ENCODE measurements around the gene PXT1. TPM values are rescaled to one million over a fixed set of nuclear protein-coding genes. Genes with fewer than 3 reads are reported as not detected.

Gene PXT1
- total and polyA plus RNA-seq, 9 of the 15 experiments (the other 6 are each of a cell fraction or from before 2014, with no cell fraction given) = 0.09 to 0.11 (median 0.10) TPM; not detected in 5

DNA sequence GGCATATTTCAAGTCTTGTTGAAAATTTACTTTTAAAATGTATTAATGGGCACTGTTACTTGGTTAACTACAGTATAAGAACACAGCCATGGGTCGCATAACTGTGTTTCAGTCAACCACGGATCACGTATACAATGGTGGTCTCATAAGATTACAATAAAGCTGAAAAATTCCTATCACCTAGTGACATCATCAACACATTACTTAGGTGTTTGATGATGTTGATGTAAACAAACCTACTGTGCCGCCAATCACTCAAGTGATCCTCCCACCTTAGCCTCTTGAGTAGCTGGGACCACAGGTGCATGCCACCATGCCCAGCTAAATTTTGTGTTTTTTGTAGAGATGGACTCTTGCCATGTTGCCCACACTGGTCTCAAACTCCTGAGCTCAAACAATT, 38.5 kb downstream of the PXT1 start:
- Histone ChIP-seq H3K9me1 (ENCODE audit: control insufficient read depth, insufficient read depth, low read length) (no peaks in the 10 kb centered on the region), H2AFZ (ENCODE audit: low read depth, low read length) (no peak overlapping the region), H4K20me1 (replicated peaks; ENCODE audit: control insufficient read depth, insufficient read depth, low read length) (no peaks in the 10 kb centered on the region), H3K4me3 (no peak overlapping the region), H3K9me3 (replicated peaks; ENCODE audit: control insufficient read depth, insufficient read depth, low read depth, low read length) (no peaks in the 10 kb centered on the region), H3K4me2 (ENCODE audit: insufficient read depth, low read length) (no peak overlapping the region), H3K9ac (ENCODE audit: insufficient read depth in 1 of 2, low read depth in 2 of 2, low read length in 2 of 2) (no peak overlapping the region), H3K27ac (ENCODE audit: extremely low read depth, low read depth, low read length) (no peak overlapping the region), H3K27me3 (ENCODE audit: control insufficient read depth in 2 of 2, insufficient read depth in 2 of 2, low read length in 2 of 2) (peaks cover 11 to 25% of the 10 kb centered on the region in 2 experiments; a peak in 4 of 5 replicates), H3K36me3 (ENCODE audit: control insufficient read depth, insufficient read depth, low read length) (no peaks in the 10 kb centered on the region), H3K4me1 (replicated peaks in 1 of 2; ENCODE audit: control insufficient read depth in 2 of 2, insufficient read depth in 2 of 2, low read length in 2 of 2) (no peaks in the 10 kb centered on the region), H3K79me2 (ENCODE audit: control insufficient read depth, insufficient read depth, low read length) (no peaks in the 10 kb centered on the region)
- TF ChIP-seq HDGF (IDR thresholded peaks at IDR 0.05) (no peak), ZNF586 (CRISPR knock-in tag; conservative IDR thresholded peaks at IDR 0.05) (no peak), ELF1 (tag; IDR thresholded peaks at IDR 0.05) (no peak), TBL1XR1 (IDR thresholded peaks at IDR 0.05; ENCODE audit: low read length in 2 of 2) (no peak), TAF9B (IDR thresholded peaks at IDR 0.05; ENCODE audit: partially characterized antibody) (no peak)
- TF ChIP-seq, protein P1, sequence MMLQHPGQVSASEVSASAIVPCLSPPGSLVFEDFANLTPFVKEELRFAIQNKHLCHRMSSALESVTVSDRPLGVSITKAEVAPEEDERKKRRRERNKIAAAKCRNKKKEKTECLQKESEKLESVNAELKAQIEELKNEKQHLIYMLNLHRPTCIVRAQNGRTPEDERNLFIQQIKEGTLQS (IDR thresholded peaks at IDR 0.05) = 0 out of 2 replicates have a peak, but pooled peaks have one; percentile 20
- TF ChIP-seq, protein P1 (CRISPR knock-in tag; conservative IDR thresholded peaks at IDR 0.05) = no peak
- TF ChIP-seq, protein P2, sequence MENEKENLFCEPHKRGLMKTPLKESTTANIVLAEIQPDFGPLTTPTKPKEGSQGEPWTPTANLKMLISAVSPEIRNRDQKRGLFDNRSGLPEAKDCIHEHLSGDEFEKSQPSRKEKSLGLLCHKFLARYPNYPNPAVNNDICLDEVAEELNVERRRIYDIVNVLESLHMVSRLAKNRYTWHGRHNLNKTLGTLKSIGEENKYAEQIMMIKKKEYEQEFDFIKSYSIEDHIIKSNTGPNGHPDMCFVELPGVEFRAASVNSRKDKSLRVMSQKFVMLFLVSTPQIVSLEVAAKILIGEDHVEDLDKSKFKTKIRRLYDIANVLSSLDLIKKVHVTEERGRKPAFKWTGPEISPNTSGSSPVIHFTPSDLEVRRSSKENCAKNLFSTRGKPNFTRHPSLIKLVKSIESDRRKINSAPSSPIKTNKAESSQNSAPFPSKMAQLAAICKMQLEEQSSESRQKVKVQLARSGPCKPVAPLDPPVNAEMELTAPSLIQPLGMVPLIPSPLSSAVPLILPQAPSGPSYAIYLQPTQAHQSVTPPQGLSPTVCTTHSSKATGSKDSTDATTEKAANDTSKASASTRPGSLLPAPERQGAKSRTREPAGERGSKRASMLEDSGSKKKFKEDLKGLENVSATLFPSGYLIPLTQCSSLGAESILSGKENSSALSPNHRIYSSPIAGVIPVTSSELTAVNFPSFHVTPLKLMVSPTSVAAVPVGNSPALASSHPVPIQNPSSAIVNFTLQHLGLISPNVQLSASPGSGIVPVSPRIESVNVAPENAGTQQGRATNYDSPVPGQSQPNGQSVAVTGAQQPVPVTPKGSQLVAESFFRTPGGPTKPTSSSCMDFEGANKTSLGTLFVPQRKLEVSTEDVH (IDR thresholded peaks at IDR 0.05; ENCODE audit: low read depth, partially characterized antibody) = no peak
- 1% methylated on average over 4 of the region's 4 CpGs for WGBS (ENCODE audit: insufficient coverage, low coverage, missing lambda C conversion rate)
- FAIRE-seq (no peak), DNase-seq (ENCODE audit: extremely low read depth in 1 of 4, low spot score in 3 of 4) (no peak), ATAC-seq (no peak)
- BruUV-seq (replicated peaks) = no TSS peak
- in situ Hi-C loops (cut with MboI) (no loop called here), intact Hi-C loops (cut with micrococcal nuclease) (no loop called here)
- ChIA-PET CTCF (ENCODE audit: low intra/inter-chr PET ratio) (no interaction called here), POLR2A (interaction anchor here (0.6 to 1.8 kb wide), 4 partner anchors 19 to 533 kb away, joined by 3 to 6 read pairs (median 4); no protein-coding TSS in a partner anchor)
